Stimulated activated memory B cell treated with anti-CD40 and anti-IgM and Interleukin-4, amounts not matched to agents 10 μg/mL and 1 μg/mL and 100 μg/mL, for 72 hours (primary cell): ENCODE results near the gene TENM4.
"Not testable (repeated sequence)": the region's sequence is repeated elsewhere in the genome, so short reads cannot be mapped to it uniquely, and the experiment has no call there.

ENCODE experiments used
- ATAC-seq: fragments of 150-1000 bp; cut with Tn5 transposase; 2 replicates; pipeline ENCODE4 v1.10.0; 2021
- H3K27ac Mint-ChIP-seq: one replicate; pipeline ENCODE4 v1.8.0; 2022; ENCODE audit warnings: mild to moderate bottlenecking, mixed read lengths
- H3K27me3 Mint-ChIP-seq: one replicate; pipeline ENCODE4 v1.8.0; 2022; ENCODE audit warnings: mixed read lengths
- H3K36me3 Mint-ChIP-seq: one replicate; pipeline ENCODE4 v1.8.0; 2022; ENCODE audit warnings: mixed read lengths
- H3K4me1 Mint-ChIP-seq: one replicate; pipeline ENCODE4 v1.8.0; 2022; ENCODE audit warnings: mixed read lengths
- H3K4me3 Mint-ChIP-seq: one replicate; pipeline ENCODE4 v1.8.0; 2022; ENCODE audit warnings: mild to moderate bottlenecking, moderate library complexity, mixed read lengths
- H3K9me3 Mint-ChIP-seq: one replicate; pipeline ENCODE4 v1.8.0; 2022; ENCODE audit warnings: mixed read lengths

The TENM4 gene

GRCh38 chr11:78910322-78910721 lies 530.5 kb downstream of the TENM4 start:
- Mint-ChIP-seq H3K36me3 (no peaks in the 10 kb centered on the region), H3K9me3 (peaks cover 3% of the 10 kb centered on the region), H3K4me3 (no peak overlapping the region)

DNA sequence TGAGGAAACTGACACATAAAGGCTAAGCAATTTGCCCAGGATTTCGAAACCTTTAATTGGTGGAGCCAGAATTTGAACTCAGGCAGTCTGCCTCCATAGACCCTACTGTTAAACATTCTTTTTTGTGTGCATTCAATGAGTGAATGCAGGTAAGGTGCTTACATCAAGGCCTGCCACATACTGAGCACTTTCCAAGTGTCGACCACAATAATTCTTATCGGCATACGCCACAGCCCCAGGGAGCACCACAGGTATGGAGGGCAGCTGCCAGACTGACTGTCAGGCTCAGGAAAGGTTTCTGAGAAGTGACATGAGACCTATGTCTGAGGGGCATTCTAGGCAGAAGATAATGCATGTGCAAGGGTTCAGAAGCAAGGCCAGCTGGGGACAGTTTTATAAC lies 531.4 kb downstream of the TENM4 start:
- no peak for ATAC-seq
- peaks cover 8% of the 10 kb centered on the region for H3K27me3 Mint-ChIP-seq
- H3K27ac Mint-ChIP-seq = no peak overlapping the region
- H3K4me3 Mint-ChIP-seq = no peak overlapping the region
- no peaks in the 10 kb centered on the region for H3K9me3 Mint-ChIP-seq
- no peaks in the 10 kb centered on the region for H3K4me1 Mint-ChIP-seq
- no peaks in the 10 kb centered on the region for H3K36me3 Mint-ChIP-seq

More at GRCh38 chr11:78910322-78910721, 530.5 kb downstream of the TENM4 start:
- ATAC-seq = no peak
- Mint-ChIP-seq H3K27ac (no peak overlapping the region), H3K27me3 (peaks cover 8% of the 10 kb centered on the region), H3K4me1 (no peaks in the 10 kb centered on the region)

DNA sequence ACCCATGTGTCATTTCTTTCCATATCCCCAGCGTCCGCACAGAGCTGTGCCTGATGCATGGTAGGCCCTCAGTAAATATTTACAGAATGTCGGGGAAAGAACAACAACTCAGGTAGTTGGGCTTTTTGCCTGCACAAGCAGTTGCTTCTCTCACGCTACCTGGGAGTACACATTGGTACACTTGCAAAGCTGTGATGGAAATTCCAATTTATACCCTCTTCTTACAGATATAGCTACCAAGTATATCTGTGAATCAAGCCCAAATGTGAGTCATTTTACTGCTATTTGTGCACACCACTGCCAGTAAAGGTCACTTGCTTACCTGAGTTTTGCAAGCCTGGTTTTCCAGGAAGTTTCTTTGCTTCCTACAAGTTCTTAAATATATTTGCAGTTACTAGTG lies 533.2 kb downstream of the TENM4 start:
- Mint-ChIP-seq H3K36me3 (no peaks in the 10 kb centered on the region), H3K4me3 (no peak overlapping the region), H3K27ac (no peak overlapping the region), H3K4me1 (no peaks in the 10 kb centered on the region), H3K9me3 (no peaks in the 10 kb centered on the region), H3K27me3 (peaks cover 8% of the 10 kb centered on the region)
- no peak for ATAC-seq

GRCh38 chr11:78906566-78906965 lies 534.3 kb downstream of the TENM4 start:
- Mint-ChIP-seq H3K27ac (no peak overlapping the region), H3K4me1 (no peaks in the 10 kb centered on the region), H3K27me3 (peaks cover 10% of the 10 kb centered on the region), H3K36me3 (no peaks in the 10 kb centered on the region), H3K9me3 (no peaks in the 10 kb centered on the region), H3K4me3 (no peak overlapping the region)
- no peak for ATAC-seq

DNA sequence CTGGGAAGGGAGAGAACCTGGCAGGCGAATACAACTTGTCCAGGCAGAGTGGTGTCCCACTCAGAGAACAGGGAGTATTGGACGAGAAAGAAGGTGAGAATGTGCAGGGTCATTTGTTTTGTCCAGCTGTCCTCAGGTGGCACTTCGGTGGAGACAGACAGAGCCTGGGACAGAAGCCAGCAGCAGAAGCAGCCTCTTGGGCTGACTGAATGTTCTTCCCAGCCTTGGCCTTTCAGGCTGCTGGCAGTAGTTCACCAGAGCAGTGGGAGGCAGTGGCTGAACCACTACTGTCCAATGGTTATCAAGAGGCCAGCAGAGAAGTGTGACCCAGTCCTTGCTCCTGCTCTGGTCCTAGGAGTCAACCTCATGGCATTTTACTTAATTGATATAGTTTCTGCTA lies 535.1 kb downstream of the TENM4 start:
- ATAC-seq = no peak
- Mint-ChIP-seq H3K36me3 (no peaks in the 10 kb centered on the region), H3K4me1 (no peaks in the 10 kb centered on the region), H3K27ac (no peak overlapping the region), H3K9me3 (no peaks in the 10 kb centered on the region), H3K27me3 (peaks cover 8% of the 10 kb centered on the region), H3K4me3 (no peak overlapping the region)

DNA sequence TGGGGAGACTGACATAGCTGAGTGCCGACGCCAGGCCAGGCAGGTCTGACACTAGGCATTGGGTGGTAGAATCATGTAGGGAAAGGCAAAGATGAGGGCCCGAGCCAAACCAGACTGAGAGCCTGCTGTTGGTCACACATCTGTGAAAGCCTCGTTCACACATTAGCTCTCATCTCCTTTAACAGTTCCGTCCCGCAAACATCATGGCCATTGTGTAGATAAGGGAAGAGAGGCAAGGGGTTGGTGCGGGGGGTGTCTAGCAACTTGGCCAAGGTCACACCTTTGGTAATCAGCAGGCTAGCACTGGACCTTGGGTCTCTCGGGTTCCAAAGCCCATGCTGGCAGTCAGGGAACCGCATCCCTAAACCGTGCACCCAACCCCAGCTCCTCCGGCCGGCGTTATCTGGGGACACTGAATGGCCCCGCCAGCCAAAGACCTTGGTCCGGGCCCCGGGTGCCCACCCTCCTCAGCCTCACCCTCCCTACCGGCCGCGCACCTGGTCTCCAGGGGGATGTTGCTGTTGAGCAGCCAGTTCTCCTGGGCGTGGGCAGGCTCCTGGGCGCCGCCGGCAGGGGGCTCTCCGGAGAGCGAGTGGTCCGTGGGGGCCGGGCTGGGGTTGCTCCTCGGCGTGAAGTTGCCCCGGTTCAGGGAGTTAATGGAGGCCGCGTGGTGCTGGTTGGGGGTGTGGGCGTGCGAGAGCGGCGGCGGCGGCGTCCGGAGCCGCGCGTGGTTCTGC lies 537.9 kb downstream of the TENM4 start:
- Mint-ChIP-seq H3K36me3 (no peaks in the 10 kb centered on the region), H3K4me3 (no peak overlapping the region), H3K27ac (no peak overlapping the region), H3K4me1 (no peaks in the 10 kb centered on the region), H3K9me3 (no peaks in the 10 kb centered on the region), H3K27me3 (peaks cover 8% of the 10 kb centered on the region)
- no peak for ATAC-seq

DNA sequence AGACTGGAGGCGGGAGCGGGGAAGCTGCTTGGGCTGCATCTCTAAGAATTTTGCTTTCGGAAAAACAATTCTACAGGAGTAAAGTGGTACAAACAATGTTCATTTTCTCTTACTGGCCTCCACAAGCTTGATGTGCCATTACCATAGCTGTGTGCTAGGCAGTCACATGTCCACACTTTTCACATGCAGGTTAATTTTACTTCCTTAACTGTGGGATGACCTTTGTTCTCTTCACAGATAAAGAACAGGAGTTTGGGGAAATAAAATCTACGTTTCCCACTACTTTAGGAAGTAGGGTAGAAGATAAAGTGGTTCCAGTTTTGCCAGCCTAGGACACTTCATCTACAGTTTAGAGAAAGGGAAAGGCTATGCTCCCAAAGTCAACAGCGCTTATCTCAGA lies 539.0 kb downstream of the TENM4 start:
- Mint-ChIP-seq H3K9me3 (no peaks in the 10 kb centered on the region), H3K27ac (no peak overlapping the region), H3K27me3 (peaks cover 8% of the 10 kb centered on the region), H3K4me1 (no peaks in the 10 kb centered on the region), H3K4me3 (no peak overlapping the region), H3K36me3 (no peaks in the 10 kb centered on the region)
- no peak for ATAC-seq

DNA sequence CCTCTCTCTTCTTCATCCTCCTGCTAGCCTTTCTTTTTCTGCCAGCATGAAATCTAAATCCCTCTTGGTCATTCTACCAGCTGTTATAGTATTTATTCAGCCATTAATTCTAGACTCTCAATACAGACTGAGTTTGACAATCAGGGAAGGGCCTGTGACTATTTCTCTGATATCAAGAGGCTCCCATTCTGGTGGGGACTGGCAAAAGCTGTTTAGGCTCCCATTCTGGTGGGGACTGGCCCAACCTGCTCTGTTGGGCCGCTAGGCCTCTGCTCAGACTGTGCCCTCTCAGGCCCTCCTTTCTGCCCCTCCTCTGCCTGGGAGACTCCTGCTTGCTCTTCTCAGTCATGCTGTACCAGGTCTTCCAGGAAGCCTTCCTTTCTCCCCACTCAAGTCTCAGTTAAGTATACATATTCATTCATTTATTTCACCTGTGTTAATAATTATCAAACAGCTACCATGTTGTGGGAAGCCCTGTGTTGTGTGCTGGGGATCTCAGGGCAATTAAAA lies 542.5 kb downstream of the TENM4 start:
- no peaks in the 10 kb centered on the region for H3K4me1 Mint-ChIP-seq
- no peaks in the 10 kb centered on the region for H3K36me3 Mint-ChIP-seq
- H3K4me3 Mint-ChIP-seq = no peak overlapping the region
- no peak overlapping the region for H3K27ac Mint-ChIP-seq
- no peak for ATAC-seq
- H3K9me3 Mint-ChIP-seq = no peaks in the 10 kb centered on the region
- H3K27me3 Mint-ChIP-seq = peaks cover 8% of the 10 kb centered on the region

GRCh38 chr11:78893996-78894395 lies 546.8 kb downstream of the TENM4 start:
- H3K4me3 Mint-ChIP-seq = no peak overlapping the region
- H3K27ac Mint-ChIP-seq = no peak overlapping the region
- H3K27me3 Mint-ChIP-seq = peaks cover 8% of the 10 kb centered on the region
- H3K9me3 Mint-ChIP-seq = no peaks in the 10 kb centered on the region
- no peak for ATAC-seq
- no peaks in the 10 kb centered on the region for H3K36me3 Mint-ChIP-seq
- H3K4me1 Mint-ChIP-seq = no peaks in the 10 kb centered on the region

DNA sequence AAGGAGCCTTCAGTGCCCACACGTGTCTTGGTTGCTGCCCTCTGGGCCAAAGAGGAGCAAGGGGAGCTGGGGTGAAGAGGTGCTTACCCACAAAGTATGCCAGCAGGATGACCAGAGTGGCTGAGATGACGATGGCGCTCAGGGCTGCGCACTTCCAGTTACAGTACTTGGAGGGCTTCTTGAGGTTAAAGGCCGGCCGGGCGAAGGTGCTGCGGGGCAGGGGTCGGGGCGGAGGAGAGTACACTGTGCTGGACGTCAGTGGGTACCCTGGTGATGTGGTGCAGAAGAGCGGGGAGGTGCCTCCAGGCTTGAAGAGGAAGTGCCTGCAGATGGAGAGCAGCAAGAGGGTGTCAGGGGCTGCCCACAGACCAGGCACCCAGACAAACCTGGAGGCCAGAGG lies 551.1 kb downstream of the TENM4 start:
- no peaks in the 10 kb centered on the region for H3K36me3 Mint-ChIP-seq
- H3K4me1 Mint-ChIP-seq = no peaks in the 10 kb centered on the region
- ATAC-seq = no peak
- no peak overlapping the region for H3K4me3 Mint-ChIP-seq
- H3K27ac Mint-ChIP-seq = no peak overlapping the region
- H3K27me3 Mint-ChIP-seq = peaks cover 8% of the 10 kb centered on the region
- no peaks in the 10 kb centered on the region for H3K9me3 Mint-ChIP-seq

DNA sequence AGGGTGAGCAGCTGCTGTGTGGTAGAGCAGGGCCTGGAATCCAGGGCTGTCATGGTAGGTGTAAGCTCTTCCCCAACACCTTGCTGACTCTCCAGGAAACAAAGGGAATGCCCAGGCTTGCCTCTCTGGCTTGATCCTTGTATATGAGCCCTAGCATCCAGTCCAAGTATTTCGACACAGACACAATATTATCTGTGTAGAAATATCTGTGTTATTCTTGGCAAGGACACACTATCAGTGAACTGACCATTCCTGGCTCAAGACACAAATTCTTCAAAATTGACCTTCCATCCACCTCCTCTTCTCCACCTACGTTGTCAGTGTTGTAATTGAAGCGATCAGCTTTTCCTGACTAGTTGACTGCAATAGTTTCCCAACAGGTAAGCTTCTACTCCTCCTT lies 554.2 kb downstream of the TENM4 start:
- Mint-ChIP-seq H3K4me3 (no peak overlapping the region), H3K4me1 (no peaks in the 10 kb centered on the region), H3K27me3 (peaks cover 8% of the 10 kb centered on the region), H3K27ac (no peak overlapping the region), H3K9me3 (no peaks in the 10 kb centered on the region), H3K36me3 (no peaks in the 10 kb centered on the region)
- no peak for ATAC-seq

DNA sequence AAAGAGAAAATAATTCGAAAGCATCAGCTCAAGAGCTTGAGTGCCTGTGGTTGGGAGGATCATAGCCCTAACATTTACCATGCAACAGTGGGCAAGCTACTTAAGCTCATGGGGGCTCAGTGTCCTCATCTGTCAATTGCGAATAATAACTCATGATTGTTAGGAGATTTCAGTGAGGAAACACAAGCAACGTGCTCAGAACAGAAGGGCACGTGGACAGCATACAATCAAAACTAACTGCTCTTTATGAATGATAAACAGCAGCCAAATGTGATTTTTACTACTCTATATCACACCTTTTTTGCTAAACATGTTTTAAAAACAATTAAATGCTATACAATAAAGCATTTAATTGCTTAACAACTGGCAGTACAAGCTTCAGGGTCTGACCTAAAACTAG lies 556.1 kb downstream of the TENM4 start:
- Mint-ChIP-seq H3K9me3 (peaks cover under 1% of the 10 kb centered on the region), H3K4me1 (no peaks in the 10 kb centered on the region), H3K36me3 (no peaks in the 10 kb centered on the region), H3K4me3 (no peak overlapping the region), H3K27me3 (peaks cover 4% of the 10 kb centered on the region), H3K27ac (no peak overlapping the region)
- no peak for ATAC-seq

GRCh38 chr11:78883506-78883905 lies 557.3 kb downstream of the TENM4 start:
- Mint-ChIP-seq H3K4me1 (no peaks in the 10 kb centered on the region), H3K27me3 (no peaks in the 10 kb centered on the region), H3K36me3 (no peaks in the 10 kb centered on the region), H3K4me3 (no peak overlapping the region), H3K9me3 (peaks cover 2% of the 10 kb centered on the region), H3K27ac (no peak overlapping the region)
- no peak for ATAC-seq

DNA sequence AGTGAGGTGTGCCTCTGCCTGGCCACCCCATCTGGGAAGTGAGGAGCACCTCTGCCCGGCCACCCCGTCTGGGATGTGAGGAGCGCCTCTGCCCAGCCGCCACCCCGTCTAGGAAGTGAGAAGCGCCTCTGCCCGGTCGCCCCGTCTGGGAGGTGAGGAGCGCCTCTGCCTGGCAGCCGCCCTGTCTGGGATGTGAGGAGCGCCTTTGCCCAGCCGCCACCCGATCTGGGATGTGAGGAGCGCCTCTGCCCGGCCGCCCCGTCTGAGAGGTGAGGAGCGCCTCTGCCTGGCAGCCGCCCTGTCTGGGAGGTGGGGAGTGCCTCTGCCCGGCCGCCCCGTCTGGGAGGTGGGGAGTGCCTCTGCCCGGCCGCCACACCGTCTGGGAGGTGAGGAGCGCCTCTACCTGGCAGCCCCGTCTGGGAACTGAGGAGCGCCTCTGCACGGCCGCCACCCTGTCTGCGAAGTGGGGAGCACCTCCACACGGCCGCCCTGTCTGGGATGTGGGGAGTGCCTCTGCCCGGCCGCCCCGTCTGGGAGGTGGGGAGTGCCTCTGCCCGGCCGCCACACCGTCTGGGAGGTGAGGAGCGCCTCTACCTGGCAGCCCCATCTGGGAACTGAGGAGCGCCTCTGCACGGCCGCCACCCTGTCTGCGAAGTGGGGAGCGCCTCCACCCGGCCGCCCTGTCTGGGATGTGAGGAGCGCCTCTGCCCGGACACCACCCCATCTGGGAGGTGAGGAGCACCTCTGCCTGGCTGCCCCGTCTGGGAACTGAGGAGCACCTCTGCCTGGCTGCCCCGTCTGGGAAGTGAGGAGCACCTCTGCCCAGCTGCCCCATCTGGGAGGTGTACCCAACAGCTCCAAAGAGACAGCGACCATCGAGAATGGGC lies 561.5 kb downstream of the TENM4 start:
- not testable (repeated sequence) for H3K4me3 Mint-ChIP-seq, H3K9me3 Mint-ChIP-seq, H3K27ac Mint-ChIP-seq, H3K27me3 Mint-ChIP-seq, H3K36me3 Mint-ChIP-seq, H3K4me1 Mint-ChIP-seq, ATAC-seq

- Mint-ChIP-seq H3K4me3 (no peak overlapping the region), H3K27ac (no peak overlapping the region), H3K36me3 (no peaks in the 10 kb centered on the region), H3K4me1 (no peaks in the 10 kb centered on the region), H3K9me3 (peaks cover 6% of the 10 kb centered on the region), H3K27me3 (no peaks in the 10 kb centered on the region)
- no peak for ATAC-seq
These were observed 562.2 kb downstream of the TENM4 start for GRCh38 chr11:78878631-78879030.

GRCh38 chr11:78876676-78877075 lies 564.2 kb downstream of the TENM4 start:
- H3K9me3 Mint-ChIP-seq = peaks cover 6% of the 10 kb centered on the region
- no peaks in the 10 kb centered on the region for H3K27me3 Mint-ChIP-seq
- no peak overlapping the region for H3K4me3 Mint-ChIP-seq
- no peaks in the 10 kb centered on the region for H3K4me1 Mint-ChIP-seq
- no peak for ATAC-seq
- H3K36me3 Mint-ChIP-seq = no peaks in the 10 kb centered on the region
- H3K27ac Mint-ChIP-seq = no peak overlapping the region
